Liver (tissue), 9 donors: Measurements from ENCODE around the gene BBS10. TPM values are rescaled to one million over a fixed set of nuclear protein-coding genes. Genes with fewer than 3 reads are reported as not detected.

Experiments
- DNase-seq: peaks from one replicate; pipeline ENCODE4 v3.0.0-alpha.2; 2017; ENCODE audit warnings: low spot score
- H3K27ac ChIP-seq, 2 donors: one replicate each; pipeline ENCODE4 v1.7.0; 2013; ENCODE audit warnings: inconsistent platforms in 2 of 2, low read length in 2 of 2, control low read depth in 1 of 2, low read depth in 1 of 2, mild to moderate bottlenecking in 1 of 2
- H3K27me3 ChIP-seq, 4 donors: one replicate each; pipeline versions ENCODE4 v1.6.1 to v1.7.0; 2013; ENCODE audit warnings: low read length in 3 of 4, inconsistent platforms in 1 of 4, mild to moderate bottlenecking in 1 of 4, moderate library complexity in 1 of 4; ENCODE audit not compliant: control insufficient read depth in 4 of 4, insufficient read depth in 4 of 4
- H3K36me3 ChIP-seq, 4 donors: one replicate each; pipeline versions ENCODE4 v1.6.1 to v1.7.0; 2013; ENCODE audit warnings: low read length in 3 of 4, mild to moderate bottlenecking in 3 of 4, low read depth in 1 of 4, moderate library complexity in 1 of 4; ENCODE audit not compliant: control insufficient read depth in 4 of 4, insufficient read depth in 3 of 4
- H3K4me1 ChIP-seq, 4 donors: one replicate each; pipeline versions ENCODE4 v1.6.1 to v1.7.0; 2013; ENCODE audit warnings: low read length in 3 of 4, mild to moderate bottlenecking in 3 of 4, moderate library complexity in 1 of 4; ENCODE audit not compliant: control insufficient read depth in 4 of 4, insufficient read depth in 4 of 4
- H3K4me3 ChIP-seq, 3 donors: one replicate each; pipeline versions ENCODE4 v1.6.1 to v1.7.0; 2013; ENCODE audit warnings: low read length in 3 of 3, control low read depth in 1 of 3, low read depth in 1 of 3, mild to moderate bottlenecking in 1 of 3
- H3K9ac ChIP-seq, 2 donors: one replicate each; pipeline ENCODE4 v1.7.0; 2013; ENCODE audit warnings: low read length in 2 of 2, mild to moderate bottlenecking in 2 of 2, moderate library complexity in 2 of 2, control low read depth in 1 of 2, low read depth in 1 of 2
- H3K9me3 ChIP-seq, 4 donors: one replicate each; pipeline versions ENCODE4 v1.6.1 to v1.7.0; 2013; ENCODE audit warnings: low read length in 3 of 4; ENCODE audit not compliant: control insufficient read depth in 4 of 4
- ATF3 ChIP-seq: IDR thresholded peaks from 2 replicates; pipeline ENCODE4 v1.6.1; 2016; ENCODE audit warnings: antibody characterized with exemption
- CTCF ChIP-seq: fragments of 150-350 bp; IDR thresholded peaks from 2 replicates; pipeline ENCODE4 v1.5.1; 2017; ENCODE audit warnings: improper control_type of control experiment, low read depth, low read length; ENCODE audit not compliant: missing input control
- EGR1 ChIP-seq, 2 donors: IDR thresholded peaks; 2 replicates each; pipeline ENCODE4 v1.6.1; 2016 to 2018; ENCODE audit warnings: antibody characterized with exemption in 2 of 2, low read depth in 2 of 2
- FOXA1 ChIP-seq: IDR thresholded peaks from 2 replicates; pipeline ENCODE4 v1.6.1; 2016; ENCODE audit warnings: antibody characterized with exemption
- GABPA ChIP-seq, 2 donors: IDR thresholded peaks in 1 of 2; conservative IDR thresholded peaks in 1 of 2; 2 replicates each; pipeline ENCODE4 v1.6.1; 2016; ENCODE audit warnings: antibody characterized with exemption in 2 of 2, mild to moderate bottlenecking in 1 of 2, moderate library complexity in 1 of 2
- HNF4A ChIP-seq, 2 donors: conservative IDR thresholded peaks; 2 replicates each; pipeline ENCODE4 v1.6.1; 2016; ENCODE audit warnings: antibody characterized with exemption in 2 of 2, mild to moderate bottlenecking in 2 of 2
- JUND ChIP-seq, 2 donors: IDR thresholded peaks; 2 replicates each; pipeline ENCODE4 v1.6.1; 2016; ENCODE audit warnings: antibody characterized with exemption in 2 of 2
- MAX ChIP-seq: IDR thresholded peaks from 2 replicates; pipeline ENCODE4 v1.6.1; 2016; ENCODE audit warnings: antibody characterized with exemption
- REST ChIP-seq: IDR thresholded peaks from 2 replicates; pipeline ENCODE4 v1.6.1; 2016; ENCODE audit warnings: antibody characterized with exemption, mild to moderate bottlenecking
- TAF1 ChIP-seq: conservative IDR thresholded peaks from 2 replicates; pipeline ENCODE4 v1.6.1; 2016; ENCODE audit warnings: antibody characterized with exemption, mild to moderate bottlenecking
- YY1 ChIP-seq: IDR thresholded peaks from 2 replicates; pipeline ENCODE4 v1.6.1; 2016; ENCODE audit warnings: antibody characterized with exemption, mild to moderate bottlenecking
- ZBTB33 ChIP-seq: IDR thresholded peaks from 2 replicates; pipeline ENCODE4 v1.6.1; 2016; ENCODE audit warnings: antibody characterized with exemption
- WGBS: extraction: QIAGEN DNeasy Blood & Tissue Kit; methylation state at CpG from one replicate; pipeline ENCODE4 v1.1.7; 2013; 5-methylcytosine and 5-hydroxymethylcytosine counted together
- polyA plus RNA-seq, 2 donors: library from polyadenylated mRNA; stranded (reverse) in 1 of 2; unstranded in 1 of 2; fragments of 200-250 nt in 1 of 2; fragments of >200 nt in 1 of 2; fragmentation: Nextera tagmentation in 1 of 2; extraction: Ambion mirVana in 1 of 2; gene quantifications; one replicate each; pipeline versions ENCODE4 v1.2.1 to v1.2.3, GENCODE V29; 2013 to 2015
- total RNA-seq, 2 donors: library from RNA; depleted of rRNA; stranded (reverse); fragments of >200 nt; gene quantifications; one replicate each; pipeline ENCODE4 v1.2.3, GENCODE V29; 2014
- donor health status: healthy.
- donor health status: healthy.
- donor health status: healthy.
- donor health status: healthy.
- donor health status: healthy.

BBS10 gene
- total and polyA plus RNA-seq, 4 donors: 2.5 to 6.7 (median 4.0) TPM

GRCh38 chr12:76318773-76319594 lies 29.2 kb downstream of the BBS10 start:
- WGBS: 94% methylated on average over 1 of the region's 1 CpG
- Histone ChIP-seq H3K9ac (no peak overlapping the region), H3K27ac (no peak overlapping the region), H3K4me1 (no peaks in the 10 kb centered on the region), H3K36me3 (no peaks in the 10 kb centered on the region), H3K27me3 (no peaks in the 10 kb centered on the region), H3K4me3 (no peak overlapping the region), H3K9me3 (no peaks in the 10 kb centered on the region)
- TF ChIP-seq YY1 (no peak), CTCF (no peak)
- DNase-seq: no peak

- Histone ChIP-seq H3K36me3 (no peaks in the 10 kb centered on the region), H3K9me3 (no peaks in the 10 kb centered on the region), H3K4me3 (no peak overlapping the region), H3K9ac (no peak overlapping the region), H3K27me3 (no peaks in the 10 kb centered on the region), H3K27ac (no peak overlapping the region), H3K4me1 (no peaks in the 10 kb centered on the region)
- TF ChIP-seq JUND (IDR thresholded peaks at IDR 0.05) (no peak), GABPA (IDR thresholded peaks at IDR 0.05 in 1 of 2, conservative IDR thresholded peaks at IDR 0.05 in 1 of 2) (no peak), EGR1 (IDR thresholded peaks at IDR 0.05; ENCODE audit: low read depth in 2 of 2) (no peak), MAX (no peak), ATF3 (no peak), TAF1 (no peak), ZBTB33 (no peak), REST (no peak), HNF4A (conservative IDR thresholded peaks at IDR 0.05) (no peak), FOXA1 (no peak)
- WGBS: 95% methylated on average over 1 of the region's 1 CpG
- no peak for DNase-seq
Observed at GRCh38 chr12:76317976-76318375, 30.2 kb downstream of the BBS10 start.
